GM12872 (cell line): ENCODE data around the gene SYNPR.

Source experiments
- TF ChIP-seq, protein P1 (sequence below): IDR thresholded peaks from 3 replicates; pipeline ENCODE4 v1.5.1; 2011; ENCODE audit warnings: low read depth, mild to moderate bottlenecking, low read length, moderate library complexity; ENCODE audit not compliant: insufficient read depth

The SYNPR gene

DNA sequence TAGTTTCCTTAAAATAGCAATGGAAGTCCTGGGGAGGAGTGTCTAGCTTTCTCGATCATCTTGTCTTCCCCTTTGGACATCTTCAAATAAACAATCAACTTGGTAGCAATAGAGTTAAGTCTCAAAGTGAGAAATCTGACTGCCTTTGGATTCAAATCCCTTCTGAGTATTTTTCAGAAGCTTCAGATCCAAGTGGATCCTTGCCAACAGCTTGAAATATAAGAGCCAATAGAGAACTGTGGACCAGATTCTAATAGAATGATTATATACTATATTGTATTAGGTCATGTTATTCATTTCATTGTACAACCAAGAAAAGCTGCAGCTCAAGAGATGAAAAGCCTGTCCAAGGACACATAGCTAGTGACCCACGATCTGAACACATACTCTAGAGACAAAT lies 60.2 kb downstream of the SYNPR start:
- TF ChIP-seq, protein P1, sequence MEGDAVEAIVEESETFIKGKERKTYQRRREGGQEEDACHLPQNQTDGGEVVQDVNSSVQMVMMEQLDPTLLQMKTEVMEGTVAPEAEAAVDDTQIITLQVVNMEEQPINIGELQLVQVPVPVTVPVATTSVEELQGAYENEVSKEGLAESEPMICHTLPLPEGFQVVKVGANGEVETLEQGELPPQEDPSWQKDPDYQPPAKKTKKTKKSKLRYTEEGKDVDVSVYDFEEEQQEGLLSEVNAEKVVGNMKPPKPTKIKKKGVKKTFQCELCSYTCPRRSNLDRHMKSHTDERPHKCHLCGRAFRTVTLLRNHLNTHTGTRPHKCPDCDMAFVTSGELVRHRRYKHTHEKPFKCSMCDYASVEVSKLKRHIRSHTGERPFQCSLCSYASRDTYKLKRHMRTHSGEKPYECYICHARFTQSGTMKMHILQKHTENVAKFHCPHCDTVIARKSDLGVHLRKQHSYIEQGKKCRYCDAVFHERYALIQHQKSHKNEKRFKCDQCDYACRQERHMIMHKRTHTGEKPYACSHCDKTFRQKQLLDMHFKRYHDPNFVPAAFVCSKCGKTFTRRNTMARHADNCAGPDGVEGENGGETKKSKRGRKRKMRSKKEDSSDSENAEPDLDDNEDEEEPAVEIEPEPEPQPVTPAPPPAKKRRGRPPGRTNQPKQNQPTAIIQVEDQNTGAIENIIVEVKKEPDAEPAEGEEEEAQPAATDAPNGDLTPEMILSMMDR: no peak

DNA sequence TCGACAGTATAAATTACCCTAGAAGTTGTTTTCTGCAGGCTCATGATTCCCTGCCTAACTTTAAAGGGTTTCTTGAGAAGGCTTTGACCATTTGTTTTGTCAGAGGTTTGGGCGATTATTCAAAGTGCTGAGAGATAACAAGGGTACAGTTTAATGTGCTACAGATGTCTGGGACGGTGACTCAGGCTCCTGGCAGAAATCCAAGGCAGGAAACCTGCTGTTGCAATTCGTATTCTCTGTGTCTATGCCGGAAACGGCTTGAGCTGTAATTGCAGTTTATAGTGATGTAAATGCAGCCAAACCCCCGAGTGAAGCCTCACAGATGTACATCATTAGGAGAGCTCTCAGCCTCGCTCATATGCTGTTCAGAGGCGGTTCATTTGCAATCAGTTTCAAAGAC lies 65.6 kb downstream of the SYNPR start:
- TF ChIP-seq, protein P1: no peak

DNA sequence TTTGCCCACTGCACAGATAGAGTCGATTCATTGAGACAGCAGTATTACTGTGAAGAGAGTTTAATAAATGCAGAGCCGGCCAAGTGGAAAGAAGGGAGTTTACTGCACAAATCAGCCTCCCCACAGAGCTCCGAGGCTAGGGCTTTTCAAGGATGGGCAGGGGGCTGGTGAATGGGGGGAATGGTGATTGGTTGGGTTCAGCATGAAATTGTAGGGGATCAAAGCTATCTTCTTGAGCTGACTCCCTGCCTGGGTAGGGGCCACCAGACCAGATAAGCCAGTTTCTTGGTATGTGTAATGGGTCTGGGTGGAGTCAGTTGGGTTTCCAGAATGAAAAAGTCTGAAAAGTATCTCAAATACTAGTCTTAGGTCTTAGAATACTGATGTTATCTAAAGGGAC lies 66.6 kb downstream of the SYNPR start:
- TF ChIP-seq, protein P1: no peak

DNA sequence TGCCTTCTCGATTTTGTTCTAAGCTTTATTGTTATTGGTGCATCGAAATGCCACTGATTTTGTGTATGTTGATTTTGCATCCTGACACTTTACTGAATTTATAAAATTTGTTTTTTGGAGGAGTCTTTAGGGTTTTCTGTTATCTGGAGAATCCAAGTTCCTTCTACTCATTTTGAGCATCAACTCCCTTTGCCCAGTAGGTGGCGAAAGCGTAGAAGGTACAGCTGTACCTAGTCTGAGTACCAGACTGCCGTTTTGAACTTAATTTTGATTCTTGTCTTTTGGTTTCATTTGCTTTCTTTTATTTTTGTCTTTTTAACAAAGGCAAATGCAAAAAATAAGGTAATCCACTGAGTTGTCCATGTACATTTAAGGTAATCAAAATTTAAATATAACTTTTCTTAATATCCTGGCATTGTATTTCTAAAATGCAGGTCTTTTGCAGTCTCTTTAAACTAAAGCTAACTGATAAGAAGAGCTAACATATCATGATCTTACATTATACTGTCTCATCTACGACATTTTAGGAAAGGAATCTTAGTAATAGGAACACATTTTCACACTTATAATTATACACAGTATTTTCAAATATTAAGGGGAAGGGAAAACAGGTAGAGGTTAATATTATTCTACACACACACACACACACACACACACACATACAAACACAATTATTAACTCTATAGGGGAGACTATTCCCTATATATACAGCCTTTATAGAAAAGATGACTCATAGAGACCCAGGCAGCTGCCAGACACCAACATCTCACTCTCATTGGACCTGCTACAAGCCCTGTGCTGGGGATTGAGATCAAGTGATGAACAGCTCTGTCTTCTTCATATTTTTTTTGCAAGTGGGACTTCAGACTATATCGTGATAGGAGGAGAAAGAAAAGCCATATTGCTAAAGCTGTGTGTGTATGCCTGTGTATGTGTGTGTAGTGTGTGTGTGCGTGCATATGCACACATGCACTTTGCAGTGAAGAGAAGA lies 71.8 kb downstream of the SYNPR start:
- TF ChIP-seq, protein P1: peak; percentile 78

DNA sequence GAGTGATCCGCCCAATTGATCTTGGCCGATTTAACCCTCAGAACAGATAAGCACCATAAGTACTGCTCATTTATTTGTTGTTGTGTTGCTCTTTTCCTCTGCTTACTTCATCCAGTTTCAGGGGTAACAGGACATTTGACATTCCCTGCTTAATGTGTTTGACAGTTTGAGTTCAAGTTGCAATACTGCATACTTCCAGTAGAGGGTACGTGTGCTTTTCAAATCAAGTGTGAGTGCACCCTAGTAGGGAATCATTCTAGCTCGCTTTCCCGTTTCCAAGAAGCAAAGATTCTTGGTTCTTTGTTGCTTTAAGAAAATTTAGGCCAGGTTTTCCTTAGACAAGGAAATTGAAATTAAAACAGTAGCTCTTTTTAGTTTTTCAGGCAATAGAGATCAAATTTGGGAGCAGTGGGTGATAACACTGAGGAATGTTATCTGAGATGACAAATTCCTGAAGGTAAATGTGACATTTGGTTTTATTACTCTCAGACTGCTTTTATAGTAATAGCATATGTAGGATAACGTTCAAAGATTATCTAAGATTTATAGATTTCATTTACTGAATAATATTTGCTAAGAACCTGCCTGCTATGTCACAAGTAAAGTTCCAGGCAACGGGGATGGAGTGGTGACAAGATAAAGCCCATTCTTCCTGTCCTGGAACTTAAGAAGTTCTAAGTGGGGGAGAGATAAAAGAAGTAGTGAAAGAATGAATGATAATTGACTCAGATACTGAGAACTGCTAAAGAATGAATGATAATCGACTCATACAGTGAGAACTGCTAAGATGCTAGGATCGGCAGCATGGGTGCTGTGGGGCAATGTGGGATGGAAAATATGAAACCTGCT lies 73.3 kb downstream of the SYNPR start:
- TF ChIP-seq, protein P1: peak; percentile 91

DNA sequence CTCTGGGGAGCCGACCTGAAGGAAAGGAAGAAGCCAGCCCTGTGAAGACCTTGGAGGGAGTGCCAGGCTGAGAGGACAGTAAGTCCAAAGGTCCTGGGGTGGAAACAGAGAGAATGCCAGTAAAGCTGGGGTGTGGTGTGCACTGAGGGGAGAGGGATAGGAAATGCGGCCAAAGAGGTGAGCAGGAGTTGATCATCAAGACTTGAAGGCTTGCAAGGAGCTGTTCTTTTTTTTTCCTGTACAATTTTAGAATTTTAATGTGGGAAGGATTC lies 73.8 kb downstream of the SYNPR start:
- TF ChIP-seq, protein P1: no peak

DNA sequence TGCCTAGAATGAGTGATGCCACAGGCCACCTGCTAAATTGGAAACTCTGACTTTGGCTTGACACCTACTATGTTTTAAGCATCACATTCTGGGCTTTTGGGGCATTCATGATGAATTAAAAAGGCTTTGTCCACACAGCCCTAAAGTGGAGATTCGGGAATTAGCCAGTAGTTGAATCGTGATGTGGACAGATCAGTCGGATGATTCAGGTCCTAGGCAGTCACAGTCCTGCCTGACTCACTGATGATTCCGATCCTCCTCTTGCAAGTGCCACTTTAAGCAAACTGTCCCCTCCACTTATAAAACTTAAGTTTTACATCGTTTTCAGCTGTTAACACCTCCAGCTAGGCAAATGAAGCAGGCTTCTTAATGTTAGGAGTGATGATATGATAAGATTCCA lies 75.3 kb downstream of the SYNPR start:
- TF ChIP-seq, protein P1: no peak
